ENCODE results near the gene AKR1C1. TPM values are rescaled to one million over a fixed set of nuclear protein-coding genes. Genes with fewer than 3 reads are reported as not detected.
"Not testable (repeated sequence)": the region's sequence is repeated elsewhere in the genome, so short reads cannot be mapped to it uniquely, and the experiment has no call there.

The AKR1C1 gene
- total and polyA plus RNA-seq, 5 donors: 51.5 to 176 (median 143) TPM

- not testable (repeated sequence) for H3K27me3 ChIP-seq (ENCODE audit: control insufficient read depth, insufficient read depth); H3K4me1 ChIP-seq (ENCODE audit: control insufficient read depth, insufficient read depth, low read length); DNase-seq; H3K9me3 ChIP-seq (ENCODE audit: control insufficient read depth, low read length); H3K27ac ChIP-seq (ENCODE audit: low read length)
- peak; percentile 97 to 98 for ATAC-seq
- WGBS: 46% methylated on average over 7 of the region's 10 CpGs
- H3K4me3 ChIP-seq (ENCODE audit: low read length): peak within 1 kb of the TSS; percentile 33
- intact Hi-C loops (cut with DNase I): loop anchor here in 1 of 4 donors (5.0 kb wide), 1 partner anchor 41 kb away; the partner anchor contains the start of gene AKR1C1
These were observed 40.2 kb downstream of the AKR1C1 start, which contains the start of gene AKR1C2 for GRCh38 chr10:5003127-5004029. AKR1C2 (minus strand) TSS chr10:5003857; CDS start chr10:5003835, 22 bp downstream.

GRCh38 chr10:5004030-5004385, 40.8 kb downstream of the AKR1C1 start:
- not testable (repeated sequence) for H3K9me3 ChIP-seq (ENCODE audit: control insufficient read depth, low read length); H3K4me3 ChIP-seq (ENCODE audit: low read length); DNase-seq; H3K27ac ChIP-seq (ENCODE audit: low read length); ATAC-seq; H3K27me3 ChIP-seq (ENCODE audit: control insufficient read depth, insufficient read depth); H3K4me1 ChIP-seq (ENCODE audit: control insufficient read depth, insufficient read depth, low read length)
- 0% methylated on average over 1 of the region's 1 CpG for WGBS
- intact Hi-C loops (cut with DNase I): loop anchor here in 1 of 4 donors (5.0 kb wide), 1 partner anchor 42 kb away; the partner anchor contains the start of gene AKR1C1

- not testable (repeated sequence) for H3K9me3 ChIP-seq (ENCODE audit: control insufficient read depth, low read length); H3K4me1 ChIP-seq (ENCODE audit: control insufficient read depth, insufficient read depth, low read length); ATAC-seq; DNase-seq; H3K4me3 ChIP-seq (ENCODE audit: low read length); H3K27me3 ChIP-seq (ENCODE audit: control insufficient read depth, insufficient read depth); H3K27ac ChIP-seq (ENCODE audit: low read length)
- intact Hi-C loops (cut with DNase I): loop anchor here in 1 of 4 donors (5.0 kb wide), 1 partner anchor 42 kb away; the partner anchor contains the start of gene AKR1C1
These were observed 41.3 kb downstream of the AKR1C1 start for GRCh38 chr10:5004501-5004900.

GRCh38 chr10:5008857-5009548, 45.8 kb downstream of the AKR1C1 start:
- H3K9me3 ChIP-seq (ENCODE audit: control insufficient read depth, low read length); H3K27ac ChIP-seq (ENCODE audit: low read length); intact Hi-C loops (cut with DNase I); H3K4me1 ChIP-seq (ENCODE audit: control insufficient read depth, insufficient read depth, low read length); H3K4me3 ChIP-seq (ENCODE audit: low read length); DNase-seq; H3K27me3 ChIP-seq (ENCODE audit: control insufficient read depth, insufficient read depth): not testable (repeated sequence)
- 50% methylated on average over 4 of the region's 4 CpGs for WGBS
- ATAC-seq: peak in 1 of 2 donors; percentile 73

GRCh38 chr10:5010043-5010442, 46.8 kb downstream of the AKR1C1 start:
- not testable (repeated sequence) for H3K4me1 ChIP-seq (ENCODE audit: control insufficient read depth, insufficient read depth, low read length); DNase-seq; H3K27ac ChIP-seq (ENCODE audit: low read length); H3K4me3 ChIP-seq (ENCODE audit: low read length); H3K9me3 ChIP-seq (ENCODE audit: control insufficient read depth, low read length); ATAC-seq; H3K27me3 ChIP-seq (ENCODE audit: control insufficient read depth, insufficient read depth)
- intact Hi-C loops (cut with DNase I): loop anchor here in 1 of 4 donors (10.0 kb wide), 1 partner anchor 85 kb away; the partner anchor contains the start of gene AKR1C3
- WGBS: 80% methylated on average over 6 of the region's 7 CpGs

GRCh38 chr10:5011392-5011791, 48.2 kb downstream of the AKR1C1 start:
- DNase-seq; H3K27ac ChIP-seq (ENCODE audit: low read length); H3K27me3 ChIP-seq (ENCODE audit: control insufficient read depth, insufficient read depth); H3K4me1 ChIP-seq (ENCODE audit: control insufficient read depth, insufficient read depth, low read length); H3K4me3 ChIP-seq (ENCODE audit: low read length); H3K9me3 ChIP-seq (ENCODE audit: control insufficient read depth, low read length); ATAC-seq: not testable (repeated sequence)
- intact Hi-C loops (cut with DNase I): loop anchor here in 1 of 4 donors (10.0 kb wide), 1 partner anchor 83 kb away; the partner anchor contains the start of gene AKR1C3
- 97% methylated on average over 2 of the region's 2 CpGs for WGBS

GRCh38 chr10:5012595-5012994, 49.4 kb downstream of the AKR1C1 start:
- Histone ChIP-seq H3K9me3 (ENCODE audit: control insufficient read depth, low read length) (no peaks in the 10 kb centered on the region), H3K27me3 (ENCODE audit: control insufficient read depth, insufficient read depth) (no peaks in the 10 kb centered on the region), H3K27ac (ENCODE audit: low read length) (no peak overlapping the region), H3K4me3 (ENCODE audit: low read length) (no peak overlapping the region), H3K4me1 (ENCODE audit: control insufficient read depth, insufficient read depth, low read length) (no peaks in the 10 kb centered on the region)
- intact Hi-C loops (cut with DNase I): loop anchor here in 1 of 4 donors (10.0 kb wide), 1 partner anchor 82 kb away; the partner anchor contains the start of gene AKR1C3
- WGBS: 77% methylated on average over 2 of the region's 2 CpGs
- ATAC-seq (no peak), DNase-seq (no peak)

- H3K27me3 ChIP-seq (ENCODE audit: control insufficient read depth, insufficient read depth): no peaks in the 10 kb centered on the region
- WGBS: 79% methylated on average over 1 of the region's 1 CpG
- DNase-seq: no peak
- no peak for ATAC-seq
- intact Hi-C loops (cut with DNase I): loop anchor here in 1 of 4 donors (10.0 kb wide), 1 partner anchor 81 kb away; the partner anchor contains the start of gene AKR1C3
- no peaks in the 10 kb centered on the region for H3K9me3 ChIP-seq (ENCODE audit: control insufficient read depth, low read length)
- H3K27ac ChIP-seq (ENCODE audit: low read length): no peak overlapping the region
- peaks cover 2% of the 10 kb centered on the region for H3K4me1 ChIP-seq (ENCODE audit: control insufficient read depth, insufficient read depth, low read length)
- H3K4me3 ChIP-seq (ENCODE audit: low read length): no peak overlapping the region
These were observed 50.2 kb downstream of the AKR1C1 start for GRCh38 chr10:5013385-5013784.

- whole genome bisulfite sequencing: 56% methylated on average over 4 of the region's 4 CpGs
- intact Hi-C loops (cut with DNase I): loop anchor here in 1 of 4 donors (10.0 kb wide), 1 partner anchor 80 kb away; the partner anchor contains the start of gene AKR1C3
- H3K9me3 ChIP-seq (ENCODE audit: control insufficient read depth, low read length); H3K4me1 ChIP-seq (ENCODE audit: control insufficient read depth, insufficient read depth, low read length); H3K27ac ChIP-seq (ENCODE audit: low read length); H3K4me3 ChIP-seq (ENCODE audit: low read length); H3K27me3 ChIP-seq (ENCODE audit: control insufficient read depth, insufficient read depth); DNase-seq: not testable (repeated sequence)
- ATAC-seq: peak; percentile 11 to 79
These were observed 51.1 kb downstream of the AKR1C1 start for GRCh38 chr10:5014200-5014910.

GRCh38 chr10:5014936-5015335, 51.7 kb downstream of the AKR1C1 start:
- H3K9me3 ChIP-seq (ENCODE audit: control insufficient read depth, low read length): no peaks in the 10 kb centered on the region
- DNase-seq (no peak), ATAC-seq (peak in 1 of 2 donors; percentile 50)
- no peak overlapping the region for H3K4me3 ChIP-seq (ENCODE audit: low read length)
- intact Hi-C loops (cut with DNase I): loop anchor here in 1 of 4 donors (10.0 kb wide), 1 partner anchor 80 kb away; the partner anchor contains the start of gene AKR1C3
- no peak overlapping the region for H3K27ac ChIP-seq (ENCODE audit: low read length)
- H3K4me1 ChIP-seq (ENCODE audit: control insufficient read depth, insufficient read depth, low read length): peaks cover 4% of the 10 kb centered on the region
- WGBS: 63% methylated on average over 1 of the region's 1 CpG
- H3K27me3 ChIP-seq (ENCODE audit: control insufficient read depth, insufficient read depth): no peaks in the 10 kb centered on the region
